ENCODE results near the gene RNF17. TPM values are rescaled to one million over a fixed set of nuclear protein-coding genes. Genes with fewer than 3 reads are reported as not detected.

The RNF17 gene
- total and polyA plus RNA-seq, 4 donors, result 0.08 to 0.14 TPM; not detected in 2

GRCh38 chr13:24723206-24723605 lies 40.8 kb upstream of the RNF17 start:
- Histone ChIP-seq H3K9me3 (ENCODE audit: control insufficient read depth in 4 of 4, low read length in 3 of 4) (no peaks in the 10 kb centered on the region), H3K36me3 (ENCODE audit: control insufficient read depth in 4 of 4, insufficient read depth in 3 of 4, low read depth in 1 of 4, low read length in 3 of 4) (no peaks in the 10 kb centered on the region), H3K27me3 (ENCODE audit: control insufficient read depth in 4 of 4, insufficient read depth in 4 of 4, low read length in 3 of 4) (peaks cover 0 to 3% (median 1%) of the 10 kb centered on the region in 4 donors), H3K4me3 (ENCODE audit: low read depth in 1 of 3, low read length in 3 of 3) (no peak overlapping the region), H3K4me1 (ENCODE audit: control insufficient read depth in 4 of 4, insufficient read depth in 4 of 4, low read length in 3 of 4) (no peaks in the 10 kb centered on the region), H3K27ac (ENCODE audit: low read depth in 1 of 2, low read length in 2 of 2) (no peak overlapping the region), H3K9ac (ENCODE audit: low read depth in 1 of 2, low read length in 2 of 2) (no peak overlapping the region)
- no peak for DNase-seq (ENCODE audit: low spot score)
- WGBS, result 82% methylated on average over 12 of the region's 12 CpGs
- no peak for TF ChIP-seq HNF4A (conservative IDR thresholded peaks at IDR 0.05)
- TF ChIP-seq, protein P1, sequence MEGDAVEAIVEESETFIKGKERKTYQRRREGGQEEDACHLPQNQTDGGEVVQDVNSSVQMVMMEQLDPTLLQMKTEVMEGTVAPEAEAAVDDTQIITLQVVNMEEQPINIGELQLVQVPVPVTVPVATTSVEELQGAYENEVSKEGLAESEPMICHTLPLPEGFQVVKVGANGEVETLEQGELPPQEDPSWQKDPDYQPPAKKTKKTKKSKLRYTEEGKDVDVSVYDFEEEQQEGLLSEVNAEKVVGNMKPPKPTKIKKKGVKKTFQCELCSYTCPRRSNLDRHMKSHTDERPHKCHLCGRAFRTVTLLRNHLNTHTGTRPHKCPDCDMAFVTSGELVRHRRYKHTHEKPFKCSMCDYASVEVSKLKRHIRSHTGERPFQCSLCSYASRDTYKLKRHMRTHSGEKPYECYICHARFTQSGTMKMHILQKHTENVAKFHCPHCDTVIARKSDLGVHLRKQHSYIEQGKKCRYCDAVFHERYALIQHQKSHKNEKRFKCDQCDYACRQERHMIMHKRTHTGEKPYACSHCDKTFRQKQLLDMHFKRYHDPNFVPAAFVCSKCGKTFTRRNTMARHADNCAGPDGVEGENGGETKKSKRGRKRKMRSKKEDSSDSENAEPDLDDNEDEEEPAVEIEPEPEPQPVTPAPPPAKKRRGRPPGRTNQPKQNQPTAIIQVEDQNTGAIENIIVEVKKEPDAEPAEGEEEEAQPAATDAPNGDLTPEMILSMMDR (IDR thresholded peaks at IDR 0.05; ENCODE audit: low read depth, low read length, missing input control), result no peak
- TF ChIP-seq GABPA (IDR thresholded peaks at IDR 0.05 in 1 of 2, conservative IDR thresholded peaks at IDR 0.05 in 1 of 2), result no peak
- TF ChIP-seq RAD21 (IDR thresholded peaks at IDR 0.05), result no peak
- no peak for TF ChIP-seq JUND (IDR thresholded peaks at IDR 0.05)
- no peak for TF ChIP-seq RXRA (IDR thresholded peaks at IDR 0.05)
- TF ChIP-seq ATF3 (IDR thresholded peaks at IDR 0.05), result no peak

GRCh38 chr13:24724714-24725113 lies 39.3 kb upstream of the RNF17 start:
- H3K27ac ChIP-seq (ENCODE audit: low read depth in 1 of 2, low read length in 2 of 2), result no peak overlapping the region
- no peaks in the 10 kb centered on the region for H3K9me3 ChIP-seq (ENCODE audit: control insufficient read depth in 4 of 4, low read length in 3 of 4)
- peaks cover 0 to 3% (median 1%) of the 10 kb centered on the region in 4 donors for H3K27me3 ChIP-seq (ENCODE audit: control insufficient read depth in 4 of 4, insufficient read depth in 4 of 4, low read length in 3 of 4)
- H3K4me1 ChIP-seq (ENCODE audit: control insufficient read depth in 4 of 4, insufficient read depth in 4 of 4, low read length in 3 of 4), result no peaks in the 10 kb centered on the region
- H3K4me3 ChIP-seq (ENCODE audit: low read depth in 1 of 3, low read length in 3 of 3), result no peak overlapping the region
- TF ChIP-seq JUND (IDR thresholded peaks at IDR 0.05) (no peak), ATF3 (IDR thresholded peaks at IDR 0.05) (no peak), EGR1 (IDR thresholded peaks at IDR 0.05; ENCODE audit: low read depth in 2 of 2) (no peak), FOXA1 (IDR thresholded peaks at IDR 0.05) (no peak), ZBTB33 (IDR thresholded peaks at IDR 0.05) (no peak), HNF4G (IDR thresholded peaks at IDR 0.05) (no peak), NR2F2 (IDR thresholded peaks at IDR 0.05) (no peak), TAF1 (conservative IDR thresholded peaks at IDR 0.05) (no peak), HNF4A (conservative IDR thresholded peaks at IDR 0.05) (no peak), MAX (IDR thresholded peaks at IDR 0.05) (no peak), SP1 (IDR thresholded peaks at IDR 0.05) (no peak), YY1 (IDR thresholded peaks at IDR 0.05) (no peak), FOXA2 (IDR thresholded peaks at IDR 0.05) (no peak), RAD21 (IDR thresholded peaks at IDR 0.05) (no peak), RXRA (IDR thresholded peaks at IDR 0.05) (no peak)
- TF ChIP-seq, protein P2, sequence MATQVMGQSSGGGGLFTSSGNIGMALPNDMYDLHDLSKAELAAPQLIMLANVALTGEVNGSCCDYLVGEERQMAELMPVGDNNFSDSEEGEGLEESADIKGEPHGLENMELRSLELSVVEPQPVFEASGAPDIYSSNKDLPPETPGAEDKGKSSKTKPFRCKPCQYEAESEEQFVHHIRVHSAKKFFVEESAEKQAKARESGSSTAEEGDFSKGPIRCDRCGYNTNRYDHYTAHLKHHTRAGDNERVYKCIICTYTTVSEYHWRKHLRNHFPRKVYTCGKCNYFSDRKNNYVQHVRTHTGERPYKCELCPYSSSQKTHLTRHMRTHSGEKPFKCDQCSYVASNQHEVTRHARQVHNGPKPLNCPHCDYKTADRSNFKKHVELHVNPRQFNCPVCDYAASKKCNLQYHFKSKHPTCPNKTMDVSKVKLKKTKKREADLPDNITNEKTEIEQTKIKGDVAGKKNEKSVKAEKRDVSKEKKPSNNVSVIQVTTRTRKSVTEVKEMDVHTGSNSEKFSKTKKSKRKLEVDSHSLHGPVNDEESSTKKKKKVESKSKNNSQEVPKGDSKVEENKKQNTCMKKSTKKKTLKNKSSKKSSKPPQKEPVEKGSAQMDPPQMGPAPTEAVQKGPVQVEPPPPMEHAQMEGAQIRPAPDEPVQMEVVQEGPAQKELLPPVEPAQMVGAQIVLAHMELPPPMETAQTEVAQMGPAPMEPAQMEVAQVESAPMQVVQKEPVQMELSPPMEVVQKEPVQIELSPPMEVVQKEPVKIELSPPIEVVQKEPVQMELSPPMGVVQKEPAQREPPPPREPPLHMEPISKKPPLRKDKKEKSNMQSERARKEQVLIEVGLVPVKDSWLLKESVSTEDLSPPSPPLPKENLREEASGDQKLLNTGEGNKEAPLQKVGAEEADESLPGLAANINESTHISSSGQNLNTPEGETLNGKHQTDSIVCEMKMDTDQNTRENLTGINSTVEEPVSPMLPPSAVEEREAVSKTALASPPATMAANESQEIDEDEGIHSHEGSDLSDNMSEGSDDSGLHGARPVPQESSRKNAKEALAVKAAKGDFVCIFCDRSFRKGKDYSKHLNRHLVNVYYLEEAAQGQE (IDR thresholded peaks at IDR 0.05), result no peak
- TF ChIP-seq, protein P1 (IDR thresholded peaks at IDR 0.05; ENCODE audit: low read depth, low read length, missing input control), result no peak
- WGBS, result 46% methylated on average over 2 of the region's 2 CpGs
- H3K9ac ChIP-seq (ENCODE audit: low read depth in 1 of 2, low read length in 2 of 2), result no peak overlapping the region
- H3K36me3 ChIP-seq (ENCODE audit: control insufficient read depth in 4 of 4, insufficient read depth in 3 of 4, low read depth in 1 of 4, low read length in 3 of 4), result no peaks in the 10 kb centered on the region
- DNase-seq (ENCODE audit: low spot score), result no peak
